ENCODE measurements around the gene SIRT7. TPM values are rescaled to one million over a fixed set of nuclear protein-coding genes. Genes with fewer than 3 reads are reported as not detected.
"Not testable (repeated sequence)": the region's sequence is repeated elsewhere in the genome, so short reads cannot be mapped to it uniquely, and the experiment has no call there.

SIRT7 gene
- total and polyA plus RNA-seq, 8 donors = 9.6 to 40.2 (median 13.5) TPM

GRCh38 chr17:81955756-81956544 lies 38.0 kb upstream of the SIRT7 start:
- H3K4me3 ChIP-seq = no peak overlapping the region
- peaks cover 0 to 9% (median 5%) of the 10 kb centered on the region in 4 donors for H3K27me3 ChIP-seq
- no peak overlapping the region for H3K27ac ChIP-seq
- TF ChIP-seq CTCF (IDR thresholded peaks at IDR 0.05) = no peak
- ATAC-seq (no peak), FAIRE-seq (no peak), DNase-seq (peak in 1 of 6 donors; percentile 26)
- intact Hi-C loops (cut with DNase I) = loop anchor here in 1 of 3 donors (10.0 kb wide), 1 partner anchor 59 kb away; no protein-coding TSS in a partner anchor
- H3K36me3 ChIP-seq = no peaks in the 10 kb centered on the region
- H3K9me3 ChIP-seq = no peaks in the 10 kb centered on the region
- WGBS, 2 donors = 60 to 69% methylated on average over 11 to 13 of the region's 13 CpGs
- H3K4me1 ChIP-seq = peaks cover 5 to 11% (median 5%) of the 10 kb centered on the region in 3 donors

- peak in 1 of 6 donors; percentile 54 for DNase-seq
- intact Hi-C loops (cut with DNase I) = loop anchor here in 1 of 3 donors (10.0 kb wide), 1 partner anchor 60 kb away; no protein-coding TSS in a partner anchor
- Histone ChIP-seq H3K36me3 (no peaks in the 10 kb centered on the region), H3K27me3 (peaks cover 0 to 5% (median 3%) of the 10 kb centered on the region in 4 donors), H3K9me3 (no peaks in the 10 kb centered on the region), H3K4me3 (no peak overlapping the region), H3K27ac (no peak overlapping the region), H3K4me1 (peaks cover 1 to 7% (median 3%) of the 10 kb centered on the region in 3 donors)
- ATAC-seq = no peak
- no peak for FAIRE-seq
- WGBS, 2 donors = 89% methylated on average over 25 to 26 of the region's 26 CpGs
- TF ChIP-seq CTCF (IDR thresholded peaks at IDR 0.05) = no peak
Measured at GRCh38 chr17:81955058-81955681, 37.2 kb upstream of the SIRT7 start.

GRCh38 chr17:81954131-81955057 lies 36.4 kb upstream of the SIRT7 start:
- intact Hi-C loops (cut with DNase I) = loop anchor here in 1 of 3 donors (10.0 kb wide), 1 partner anchor 60 kb away; no protein-coding TSS in a partner anchor
- WGBS, 2 donors = 81 to 85% methylated on average over 19 of the region's 19 CpGs
- ATAC-seq (no peak), FAIRE-seq (no peak), DNase-seq (no peak)
- H3K4me1 ChIP-seq = peaks cover 0 to 4% (median 0%) of the 10 kb centered on the region in 3 donors
- H3K36me3 ChIP-seq = no peaks in the 10 kb centered on the region
- H3K27ac ChIP-seq = no peak overlapping the region
- TF ChIP-seq CTCF (IDR thresholded peaks at IDR 0.05) = no peak
- no peaks in the 10 kb centered on the region for H3K9me3 ChIP-seq
- no peak overlapping the region for H3K4me3 ChIP-seq
- H3K27me3 ChIP-seq = no peaks in the 10 kb centered on the region

- ATAC-seq, H3K4me3 ChIP-seq, H3K4me1 ChIP-seq, H3K27ac ChIP-seq, H3K27me3 ChIP-seq, H3K9me3 ChIP-seq, DNase-seq, FAIRE-seq, H3K36me3 ChIP-seq: not testable (repeated sequence)
- 78 to 88% methylated on average over 5 of the region's 5 CpGs for WGBS, 2 donors
- intact Hi-C loops (cut with DNase I) = loop anchor here in 1 of 3 donors (10.0 kb wide), 1 partner anchor 61 kb away; no protein-coding TSS in a partner anchor
Measured at GRCh38 chr17:81953443-81953842, 35.5 kb upstream of the SIRT7 start.
